Measurements from ENCODE around the gene OPA1.

DNA sequence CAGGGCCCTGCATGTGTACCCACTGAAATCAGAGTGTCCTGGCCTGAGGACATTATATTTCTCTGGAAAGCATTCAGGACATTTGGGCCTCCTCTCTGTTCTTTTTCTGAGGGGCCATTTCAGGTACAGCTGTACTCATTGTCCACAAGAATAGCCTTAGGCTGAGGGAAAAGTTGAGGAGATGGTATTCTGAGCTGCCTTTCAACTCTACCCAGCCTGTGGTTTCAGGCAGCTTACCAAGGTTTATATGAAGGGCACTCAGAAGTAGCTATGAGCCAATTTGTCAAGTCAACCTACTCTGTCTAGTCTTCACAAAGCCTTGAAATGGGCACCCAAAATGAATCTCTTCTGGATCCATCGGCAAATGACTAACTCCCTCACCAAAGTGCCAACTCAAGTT lies 47.7 kb upstream of the OPA1 start:
- TF ChIP-seq, protein P1, sequence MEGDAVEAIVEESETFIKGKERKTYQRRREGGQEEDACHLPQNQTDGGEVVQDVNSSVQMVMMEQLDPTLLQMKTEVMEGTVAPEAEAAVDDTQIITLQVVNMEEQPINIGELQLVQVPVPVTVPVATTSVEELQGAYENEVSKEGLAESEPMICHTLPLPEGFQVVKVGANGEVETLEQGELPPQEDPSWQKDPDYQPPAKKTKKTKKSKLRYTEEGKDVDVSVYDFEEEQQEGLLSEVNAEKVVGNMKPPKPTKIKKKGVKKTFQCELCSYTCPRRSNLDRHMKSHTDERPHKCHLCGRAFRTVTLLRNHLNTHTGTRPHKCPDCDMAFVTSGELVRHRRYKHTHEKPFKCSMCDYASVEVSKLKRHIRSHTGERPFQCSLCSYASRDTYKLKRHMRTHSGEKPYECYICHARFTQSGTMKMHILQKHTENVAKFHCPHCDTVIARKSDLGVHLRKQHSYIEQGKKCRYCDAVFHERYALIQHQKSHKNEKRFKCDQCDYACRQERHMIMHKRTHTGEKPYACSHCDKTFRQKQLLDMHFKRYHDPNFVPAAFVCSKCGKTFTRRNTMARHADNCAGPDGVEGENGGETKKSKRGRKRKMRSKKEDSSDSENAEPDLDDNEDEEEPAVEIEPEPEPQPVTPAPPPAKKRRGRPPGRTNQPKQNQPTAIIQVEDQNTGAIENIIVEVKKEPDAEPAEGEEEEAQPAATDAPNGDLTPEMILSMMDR (conservative IDR thresholded peaks at IDR 0.05; ENCODE audit: low read depth in 2 of 2) = no peak
- TF ChIP-seq POLR2AphosphoS5 (IDR thresholded peaks at IDR 0.05; ENCODE audit: low read depth) = no peak

Data from GM23338 (cell line).